DND-41 (cell line): ENCODE measurements around the gene ITM2B.

Experiments
- CTCF ChIP-seq: IDR thresholded peaks from 2 replicates; pipeline ENCODE4 v1.5.1; 2012; ENCODE audit warnings: borderline replicate concordance, low read length, moderate library complexity, mild to moderate bottlenecking; ENCODE audit not compliant: poor library complexity, severe bottlenecking; ENCODE audit errors: extremely low read depth
- EZH2 ChIP-seq: IDR thresholded peaks from 3 replicates; pipeline ENCODE4 v1.6.1; 2012; ENCODE audit warnings: borderline replicate concordance, low read depth, mild to moderate bottlenecking, moderate library complexity, low read length, inconsistent platforms; ENCODE audit not compliant: severe bottlenecking

- TF ChIP-seq CTCF: no peak
- no peak for TF ChIP-seq EZH2
These were observed 43.8 kb upstream of the ITM2B start for GRCh38 chr13:48189171-48189570.
